Renal cortex interstitium (tissue), 11 donors: ENCODE measurements around the gene BCAS1. TPM values are rescaled to one million over a fixed set of nuclear protein-coding genes. Genes with fewer than 3 reads are reported as not detected.

Source experiments
- DNase-seq, 11 donors: peaks; one replicate each; pipeline ENCODE4 v3.0.0-alpha.2; 2013; ENCODE audit warnings: low read depth in 9 of 11, low spot score in 4 of 11; ENCODE audit errors: extremely low read depth in 1 of 11
- polyA plus RNA-seq, 3 donors: library from polyadenylated mRNA; unstranded; fragments of 120-200 nt; gene quantifications; one replicate each; pipeline ENCODE4 v1.2.1, GENCODE V29; 2013; ENCODE audit not compliant: insufficient read length in 3 of 3

Gene BCAS1
- polyA plus RNA-seq, 3 donors, result 2.3 to 3.5 (median 2.5) TPM

DNA sequence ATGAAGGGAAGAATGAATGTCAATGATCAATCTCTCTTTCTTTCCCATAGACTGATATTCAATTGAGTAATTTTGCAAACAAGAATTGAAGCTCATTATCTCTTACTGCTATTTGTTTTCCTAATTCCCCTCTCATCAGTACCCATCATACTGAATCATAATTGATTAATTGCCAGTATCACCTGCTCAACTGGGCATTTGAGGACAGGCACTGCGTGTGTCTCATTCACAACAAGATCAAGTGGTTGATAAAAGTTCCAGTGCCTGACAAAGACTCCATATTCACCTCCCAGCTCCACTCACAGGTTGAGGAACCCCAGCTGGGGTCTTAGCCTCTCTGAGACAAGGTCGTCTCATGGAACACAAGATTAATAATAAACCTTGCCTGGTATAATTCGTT is 67.7 kb downstream of the BCAS1 start:
- no peak for DNase-seq

DNA sequence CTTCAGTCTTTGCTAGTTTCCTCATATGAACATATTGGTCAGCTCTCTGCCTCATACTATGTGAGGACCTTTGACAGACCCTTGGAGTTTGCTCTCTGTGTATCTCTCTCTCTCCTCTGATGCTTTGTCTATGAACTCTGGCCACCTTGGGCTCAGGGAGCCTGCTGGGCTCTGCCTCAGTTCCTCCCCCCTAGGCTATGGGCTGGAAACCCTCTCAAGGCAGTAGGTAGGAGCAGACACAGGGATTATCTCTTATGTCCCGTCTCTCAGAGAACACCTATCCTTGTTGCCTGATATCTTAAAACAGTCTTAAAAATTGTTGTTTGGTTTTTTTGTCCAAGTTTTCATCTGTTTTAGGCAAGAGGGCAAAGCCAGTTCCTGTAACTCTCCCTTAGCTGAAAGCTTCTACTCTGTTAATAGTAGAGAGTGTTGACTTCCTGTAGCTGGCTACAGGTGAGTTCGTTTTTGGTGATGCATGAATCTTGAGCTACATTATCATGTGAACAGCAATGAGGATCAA is 68.3 kb downstream of the BCAS1 start:
- no peak for DNase-seq

DNA sequence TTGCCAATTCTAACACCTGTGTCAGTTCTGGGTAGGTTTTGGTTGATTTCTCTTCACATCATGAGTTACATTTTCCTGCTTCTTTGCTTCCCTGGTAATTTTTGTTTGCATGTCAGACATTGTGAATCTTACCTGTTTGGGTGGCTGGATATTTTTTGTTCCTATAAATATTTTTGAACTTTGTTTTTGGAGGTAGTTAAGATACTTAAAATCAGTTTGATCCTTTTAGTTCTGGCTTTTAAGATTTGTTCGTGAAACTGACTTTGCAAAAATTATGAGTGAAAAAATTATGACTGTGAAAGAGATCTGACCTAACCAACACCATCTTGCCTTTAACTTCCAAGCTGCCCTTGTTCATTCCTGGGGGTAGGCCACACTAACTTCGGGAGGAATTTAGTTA is 69.5 kb downstream of the BCAS1 start:
- DNase-seq, result no peak

DNA sequence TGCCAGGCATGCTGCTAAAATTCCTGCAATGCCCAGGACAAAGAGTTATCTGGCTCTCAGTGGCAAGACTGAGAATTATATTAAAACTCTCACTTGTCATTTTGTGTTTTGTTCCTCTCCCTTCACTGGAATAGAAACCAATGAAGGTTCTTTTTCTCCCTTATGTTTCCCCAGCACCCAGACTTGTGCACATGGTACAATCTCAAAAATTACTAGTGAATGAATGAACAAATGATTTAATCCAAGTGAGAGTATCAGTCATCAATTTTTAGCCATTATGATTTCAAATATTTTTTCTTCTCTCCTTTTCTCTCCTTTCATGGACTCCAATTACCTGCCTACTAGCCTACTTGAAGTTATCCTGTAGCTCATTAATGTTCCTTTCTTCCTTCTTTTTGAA is 70.1 kb downstream of the BCAS1 start:
- DNase-seq, result no peak

DNA sequence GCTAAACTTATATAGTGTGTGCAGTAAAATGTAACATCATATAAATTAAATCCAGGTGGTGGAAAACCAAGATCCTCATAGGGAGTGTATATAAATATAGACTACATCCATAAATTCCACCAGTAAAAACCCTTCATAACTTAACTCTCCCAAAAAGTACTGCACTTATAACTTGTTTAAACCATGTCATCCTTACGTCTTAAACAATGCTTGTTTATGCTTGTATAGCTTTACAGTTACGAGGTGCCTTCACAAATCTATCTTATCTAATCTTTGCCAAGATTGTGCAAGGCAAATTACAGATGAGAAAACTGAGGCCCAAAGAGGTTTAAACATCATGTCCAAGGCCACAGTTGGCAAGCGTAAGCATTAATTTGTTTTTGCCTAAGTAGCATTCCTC is 71.3 kb downstream of the BCAS1 start:
- DNase-seq, result no peak

DNA sequence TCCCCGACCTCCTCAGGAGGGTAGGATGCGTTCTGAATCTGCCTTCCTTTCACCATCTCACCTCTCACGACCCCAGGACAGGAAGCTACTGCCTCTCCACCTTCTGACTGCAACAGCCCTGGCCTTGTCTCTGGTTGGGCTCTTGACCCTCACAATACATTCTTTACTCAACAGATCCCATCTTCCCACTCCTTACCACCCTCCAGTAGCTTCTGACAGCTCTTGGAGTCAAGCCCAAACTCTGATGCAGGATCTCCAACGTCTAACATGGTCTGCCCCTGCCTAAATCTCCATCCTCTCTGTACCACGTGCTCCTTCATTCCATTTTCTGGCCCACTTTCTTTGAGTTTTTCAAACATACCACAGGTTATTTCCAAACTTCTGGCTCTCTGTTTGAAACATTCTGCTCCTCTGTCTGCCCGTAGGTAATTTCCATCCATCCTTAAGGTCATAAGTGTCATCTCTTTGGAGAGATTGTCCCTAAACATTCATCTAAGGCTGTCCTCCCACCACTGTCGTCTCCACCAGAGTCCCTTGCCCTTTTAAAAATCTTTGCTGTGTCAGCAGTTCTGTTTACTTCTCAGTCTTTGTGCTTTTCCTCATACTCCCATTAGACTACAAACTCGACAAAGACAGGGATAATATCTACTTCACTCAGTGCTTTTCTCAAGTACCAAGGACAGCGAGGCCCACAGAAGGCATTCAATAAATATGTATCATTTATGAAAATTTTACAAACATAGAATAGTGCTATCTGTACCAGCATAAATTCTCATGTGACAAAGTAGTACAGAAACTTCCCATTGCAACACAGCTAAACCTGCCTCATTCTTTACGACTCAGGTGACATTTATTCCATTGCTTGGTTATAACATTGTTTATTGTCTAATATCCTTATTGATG is 73.6 kb downstream of the BCAS1 start:
- DNase-seq, result no peak

DNA sequence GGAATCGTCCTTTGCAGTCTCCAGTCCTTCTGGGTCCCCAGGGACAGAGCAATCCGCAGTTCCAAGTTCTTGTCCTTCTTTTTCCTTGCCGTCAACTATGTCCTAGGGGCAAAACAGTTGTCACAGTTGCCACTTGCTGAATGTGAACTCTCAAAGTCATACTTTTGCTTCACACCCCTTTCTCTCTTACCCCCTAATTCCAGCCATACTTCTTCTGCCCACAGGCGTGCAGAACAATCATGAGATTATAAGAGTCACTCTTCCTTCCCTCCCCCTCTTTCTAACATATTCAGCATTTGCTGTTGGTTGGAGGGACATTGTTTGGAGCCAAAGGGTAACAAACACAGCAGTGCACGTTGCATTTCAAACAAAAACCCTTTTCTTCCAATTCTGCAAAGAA is 74.4 kb downstream of the BCAS1 start:
- no peak for DNase-seq

DNA sequence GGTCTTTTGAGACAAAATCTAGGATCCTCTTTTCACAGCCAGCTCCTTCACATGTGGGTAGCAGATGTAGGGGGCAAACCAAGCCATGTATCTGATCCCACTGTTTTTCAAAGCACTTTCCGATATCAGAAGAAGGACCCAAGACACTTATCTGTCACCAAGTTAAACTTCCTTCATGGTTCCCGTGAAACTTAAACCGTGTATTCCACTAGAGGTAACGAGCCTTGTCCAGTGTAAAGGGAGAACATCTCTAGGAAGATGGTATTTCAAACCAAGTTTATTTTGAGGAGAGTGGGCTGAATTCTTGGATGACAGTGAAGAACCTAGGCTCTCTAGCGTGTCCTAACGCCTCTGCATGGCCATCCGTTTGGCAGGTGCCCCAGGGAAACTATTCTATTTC is 76.3 kb downstream of the BCAS1 start:
- peak in 2 of 11 donors; percentile 14 to 25 for DNase-seq

DNA sequence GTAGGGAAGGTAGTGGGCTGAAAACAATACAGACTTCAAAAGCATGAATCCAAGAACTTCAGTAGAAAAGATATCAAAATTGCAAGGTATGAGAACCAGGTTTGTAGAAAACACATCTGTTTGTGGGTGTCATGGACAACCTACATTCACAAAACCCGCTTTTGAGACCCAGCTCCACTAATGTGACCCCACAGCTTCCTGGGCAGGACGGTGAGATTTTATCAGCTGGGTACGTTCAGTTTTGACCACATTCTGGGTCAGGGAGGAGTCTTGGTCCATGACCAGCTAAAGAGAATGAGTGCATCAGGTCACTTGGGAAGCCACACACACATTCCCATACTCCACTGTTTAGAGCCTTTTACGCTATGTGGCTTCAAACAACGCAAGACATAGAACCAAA is 77.1 kb downstream of the BCAS1 start:
- DNase-seq, result no peak

DNA sequence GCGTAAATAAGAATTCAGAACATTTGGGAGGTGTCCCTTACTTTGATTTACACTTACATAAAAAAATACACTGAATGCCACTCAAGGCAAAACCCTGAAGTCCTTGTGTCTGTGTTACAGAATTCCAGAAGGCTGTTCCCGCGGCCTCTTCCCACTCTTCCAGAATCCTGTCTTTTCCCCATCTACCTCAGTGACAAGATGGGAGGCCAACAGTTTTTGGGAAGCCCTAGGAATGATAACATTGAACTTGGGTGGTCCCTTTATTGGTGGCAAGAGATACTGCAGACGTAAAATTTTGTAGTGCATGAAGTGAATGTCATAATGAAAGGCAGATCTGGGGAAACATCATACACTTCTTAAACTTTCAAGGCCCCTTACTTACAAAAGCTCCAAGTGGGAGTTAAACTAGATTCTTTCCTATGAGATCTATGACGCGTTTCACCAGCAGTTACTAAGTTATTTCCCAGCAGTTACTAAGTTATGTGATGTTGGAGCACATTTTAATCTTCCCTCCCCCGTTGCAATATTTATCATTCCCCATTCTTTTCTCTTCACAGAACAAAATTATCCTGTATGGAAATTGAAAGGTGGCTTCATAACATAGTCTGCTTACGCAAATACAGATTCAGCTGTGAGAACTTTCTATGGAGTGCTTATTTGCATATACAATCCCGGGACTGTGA is 79.5 kb downstream of the BCAS1 start:
- DNase-seq, result no peak

DNA sequence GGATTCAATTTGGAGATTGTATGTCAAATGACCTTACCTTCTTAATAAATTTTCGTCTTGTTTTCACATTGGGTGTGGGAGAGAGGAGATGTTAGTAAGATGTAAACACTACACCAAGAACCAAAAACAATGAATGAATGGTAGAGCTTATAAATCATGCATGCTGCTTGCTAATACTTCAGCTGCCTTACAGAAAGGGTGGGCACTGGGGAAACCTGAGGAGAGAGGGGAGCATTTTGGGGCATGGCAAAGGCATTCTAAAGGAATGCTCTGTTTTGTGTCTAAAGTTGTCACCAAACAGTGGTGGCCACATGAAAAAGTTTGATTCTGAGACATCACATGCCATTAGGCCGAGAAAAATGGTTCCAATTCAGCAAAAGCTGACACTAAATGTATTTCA is 80.4 kb downstream of the BCAS1 start:
- no peak for DNase-seq

DNA sequence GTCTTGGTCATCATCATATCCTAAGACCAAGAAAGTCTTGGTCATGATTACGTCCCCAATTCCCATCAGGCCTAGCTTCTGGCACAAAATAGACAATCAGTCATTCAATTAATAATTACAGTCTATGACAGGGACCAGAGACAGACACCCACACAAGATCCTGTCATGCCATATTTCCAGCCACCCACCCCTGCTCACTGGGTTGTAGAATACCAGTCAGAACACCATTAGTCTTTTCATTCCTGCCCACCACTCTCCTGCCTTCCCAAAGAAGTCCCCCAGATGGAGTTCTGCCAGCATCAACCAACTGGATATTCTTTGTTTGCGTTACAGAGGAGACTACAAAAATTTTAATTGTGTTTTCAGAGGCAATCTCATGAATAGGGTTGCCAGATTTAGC is 81.0 kb downstream of the BCAS1 start:
- no peak for DNase-seq

DNA sequence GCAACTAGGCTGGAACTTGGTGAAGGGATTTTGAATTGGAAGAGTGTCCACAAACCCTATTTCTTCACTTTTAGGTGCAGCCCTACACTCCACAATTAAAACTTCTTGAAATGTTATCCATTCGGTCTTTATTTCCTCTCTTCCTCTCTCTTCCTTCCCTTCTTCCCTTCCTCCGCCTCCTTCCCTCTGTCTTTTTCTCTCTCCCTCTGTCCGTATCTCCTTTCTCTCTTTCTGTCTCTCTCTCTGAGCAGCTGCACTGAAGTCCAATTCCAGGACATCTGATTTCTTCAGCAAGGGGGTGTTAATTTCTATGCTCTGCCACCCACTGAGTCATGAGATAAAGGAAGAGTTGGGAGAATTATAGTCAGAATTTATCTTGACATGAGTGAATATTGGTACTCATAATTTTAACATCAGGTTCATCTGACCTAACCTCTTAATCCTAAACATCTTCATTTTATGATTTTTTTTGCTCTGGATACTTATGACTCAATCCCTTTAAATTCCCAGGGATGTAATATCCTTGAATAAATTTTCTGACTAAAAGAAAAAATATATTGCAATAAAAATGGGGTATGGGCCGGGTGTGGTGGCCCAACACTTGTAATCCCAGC is 84.2 kb downstream of the BCAS1 start:
- no peak for DNase-seq

DNA sequence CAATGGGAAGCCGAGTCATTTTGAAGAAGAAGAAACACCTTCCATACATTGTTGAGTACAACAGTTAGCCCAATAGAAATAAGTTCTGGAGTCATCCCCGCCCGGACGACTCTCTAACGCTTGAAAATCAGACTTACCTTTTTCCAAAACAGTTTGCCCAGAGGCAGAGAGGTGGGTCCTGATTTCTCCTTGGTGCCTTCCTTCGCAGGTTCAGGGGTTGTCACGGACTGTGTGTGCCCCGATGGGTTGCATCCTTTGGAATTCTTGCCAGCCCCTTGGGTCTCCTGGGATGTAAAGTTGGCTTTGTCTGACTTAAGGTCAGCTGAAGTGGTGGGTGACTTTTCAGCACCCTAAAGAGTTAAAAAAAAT is 85.3 kb downstream of the BCAS1 start:
- no peak for DNase-seq

DNA sequence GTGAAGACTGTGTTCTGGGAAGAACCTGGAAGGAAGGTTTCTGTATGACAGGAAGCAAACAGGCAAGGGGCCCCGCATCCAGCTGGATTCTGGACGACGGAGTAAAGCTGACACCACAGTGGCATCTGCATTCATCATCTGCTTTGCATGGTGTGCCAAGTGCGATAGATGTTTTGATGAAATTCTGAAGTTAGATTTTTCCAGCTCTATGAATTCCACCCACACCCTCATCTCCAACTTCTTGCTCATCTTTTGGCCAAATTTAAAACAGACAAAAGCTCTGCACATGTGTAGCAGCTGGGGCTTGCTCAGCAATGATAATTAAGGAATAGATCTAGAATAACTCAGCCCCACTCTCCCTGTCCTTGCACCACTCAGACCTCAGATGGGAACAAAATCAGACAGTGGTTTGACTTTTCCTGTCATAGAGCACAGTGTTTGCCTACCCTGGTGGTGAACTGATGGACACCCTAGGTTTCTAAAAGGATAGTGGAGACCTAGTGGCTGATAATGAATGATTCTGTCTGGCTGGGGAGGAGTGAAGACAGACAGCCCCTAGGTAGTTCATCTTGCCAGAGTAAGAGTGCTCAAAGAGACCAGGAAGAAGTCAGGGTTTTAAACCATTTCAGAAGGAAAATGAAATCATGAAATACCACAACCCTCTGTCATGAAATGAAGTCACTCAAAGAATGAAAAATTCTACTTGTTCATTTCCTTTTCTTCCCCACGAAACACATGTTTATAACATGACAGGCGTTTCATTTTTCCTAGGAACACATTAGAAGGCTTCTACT is 85.8 kb downstream of the BCAS1 start:
- DNase-seq, result no peak

DNA sequence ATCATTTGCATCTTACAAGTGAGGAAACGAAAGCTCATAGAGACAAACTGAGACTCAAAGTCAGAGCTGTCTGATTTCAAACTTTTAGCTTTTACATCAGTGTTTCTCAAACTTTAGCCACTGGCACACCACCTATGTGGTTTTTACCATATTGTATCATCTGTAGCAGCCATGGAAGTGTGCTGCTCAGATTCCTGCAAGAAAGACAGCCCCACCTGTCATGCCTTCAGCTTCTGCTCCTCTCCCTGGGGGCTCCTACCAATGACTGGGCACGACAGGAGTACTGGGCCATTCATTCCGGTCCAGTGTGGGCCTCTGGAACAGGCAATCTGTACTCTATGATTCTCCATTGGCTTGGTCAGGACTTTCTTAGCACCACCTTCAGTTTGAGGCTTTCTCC is 87.0 kb downstream of the BCAS1 start:
- DNase-seq, result no peak

DNA sequence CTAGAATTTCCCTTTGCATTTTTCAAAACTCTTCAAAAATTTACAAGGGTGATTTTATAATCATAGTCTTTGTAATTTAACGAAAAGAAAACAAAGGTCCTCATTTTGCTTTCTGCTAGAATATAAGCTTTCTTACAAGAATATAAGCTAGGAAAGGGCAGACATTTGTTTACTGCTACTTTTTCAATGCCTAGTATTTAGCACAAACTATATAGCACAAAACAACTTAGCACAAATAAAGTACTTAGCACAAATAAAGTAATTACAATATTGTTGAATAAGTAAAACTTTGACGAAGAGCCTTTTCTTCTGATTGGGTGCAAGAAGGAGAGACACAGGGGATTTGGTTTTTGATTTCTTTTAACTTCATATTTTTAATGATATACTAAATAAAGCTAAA is 87.8 kb downstream of the BCAS1 start:
- no peak for DNase-seq

DNA sequence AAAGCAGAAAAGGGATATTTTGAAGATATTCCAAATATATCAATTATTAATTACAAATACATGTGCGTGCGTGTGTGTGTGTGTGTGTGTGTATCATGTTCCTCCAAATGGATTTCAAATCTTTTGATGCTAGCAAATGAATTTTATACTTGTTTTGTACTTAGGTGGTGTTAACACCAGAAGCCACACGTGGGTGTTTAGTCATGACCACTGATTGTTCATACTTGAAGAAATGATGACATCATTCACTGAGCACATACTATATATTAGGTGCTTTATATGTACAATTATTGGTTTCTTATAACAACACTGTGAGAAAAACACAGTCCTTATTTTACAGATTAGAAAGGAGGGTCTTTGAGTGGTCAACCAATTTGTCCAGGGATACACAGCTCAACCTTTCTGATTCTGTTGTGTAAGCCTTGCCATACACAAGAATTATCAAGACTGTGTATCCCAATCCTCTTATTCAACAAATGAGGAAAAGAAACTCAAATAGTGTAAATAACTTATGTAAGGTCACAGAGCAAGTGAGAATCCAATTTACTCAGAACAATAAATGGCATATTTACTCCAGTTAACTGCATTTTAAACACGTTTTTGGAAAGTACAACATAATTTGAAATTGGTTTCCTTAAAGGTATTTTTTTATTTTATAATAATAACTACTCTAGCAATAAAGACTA is 88.5 kb downstream of the BCAS1 start:
- no peak for DNase-seq

DNA sequence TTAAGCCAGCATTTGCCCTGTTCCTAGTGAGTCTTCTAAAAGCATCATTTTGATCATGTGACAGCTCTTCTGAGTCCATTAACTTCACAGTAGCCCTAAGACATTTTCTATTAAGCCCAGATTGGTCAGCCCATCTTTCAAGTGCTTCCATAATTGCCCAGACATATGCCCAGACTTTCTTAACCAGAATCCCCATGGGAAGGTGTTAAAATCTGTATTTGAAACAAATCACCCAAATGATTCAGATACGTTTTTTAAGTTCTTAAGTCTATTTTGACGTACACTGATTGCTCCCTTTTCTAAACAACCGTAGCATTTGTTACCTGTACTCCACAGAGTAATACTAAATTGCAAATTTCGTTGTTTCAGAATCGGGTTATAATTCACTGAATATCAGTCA is 89.3 kb downstream of the BCAS1 start:
- DNase-seq, result no peak
